Caki2 (cell line): ENCODE data around the gene TYRO3. TPM values are rescaled to one million over a fixed set of nuclear protein-coding genes. Genes with fewer than 3 reads are reported as not detected.

Source experiments
- DNase-seq: peaks from one replicate; pipeline ENCODE4 v3.0.0-alpha.2; 2015; ENCODE audit warnings: low read depth
- in situ Hi-C: cut with HindIII; loops from 2 replicates; pipeline ENCODE4 v1.10.0; 2016; ENCODE audit warnings: low sequenced_read_pairs, low pct_unique_long_range_greater_than_20kb, mixed read lengths
- total RNA-seq: library from RNA; depleted of rRNA; stranded (reverse); fragments of >200 nt; shearing (Covaris generic); gene quantifications from 2 replicates; pipeline ENCODE4 v1.2.3, GENCODE V29; 2014; ENCODE audit warnings: low replicate concordance; rRNA removed

TYRO3 gene
- total RNA-seq, 1 experiment from 2014 or later: 20.2 TPM

DNA sequence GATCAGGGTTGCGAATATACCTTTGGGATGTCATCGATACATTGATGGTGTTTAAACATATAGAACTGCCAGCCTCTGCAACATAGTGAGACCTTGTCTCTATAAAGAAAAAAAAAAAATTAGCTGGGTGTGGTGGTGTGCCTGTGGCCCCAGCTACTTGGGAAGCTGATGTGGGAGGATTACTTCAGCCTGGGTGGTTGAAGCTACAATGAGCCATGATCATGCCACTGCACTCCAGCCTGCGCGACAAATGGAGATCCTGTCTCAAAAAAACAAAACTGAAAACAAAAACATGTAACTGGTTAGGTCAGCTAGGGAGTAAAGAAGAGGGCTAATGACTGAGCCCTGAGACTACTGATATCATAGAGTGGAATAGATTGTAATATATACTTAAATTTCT is 70.5 kb downstream of the TYRO3 start:
- in situ Hi-C loops: no loop called here
- DNase-seq: no peak

DNA sequence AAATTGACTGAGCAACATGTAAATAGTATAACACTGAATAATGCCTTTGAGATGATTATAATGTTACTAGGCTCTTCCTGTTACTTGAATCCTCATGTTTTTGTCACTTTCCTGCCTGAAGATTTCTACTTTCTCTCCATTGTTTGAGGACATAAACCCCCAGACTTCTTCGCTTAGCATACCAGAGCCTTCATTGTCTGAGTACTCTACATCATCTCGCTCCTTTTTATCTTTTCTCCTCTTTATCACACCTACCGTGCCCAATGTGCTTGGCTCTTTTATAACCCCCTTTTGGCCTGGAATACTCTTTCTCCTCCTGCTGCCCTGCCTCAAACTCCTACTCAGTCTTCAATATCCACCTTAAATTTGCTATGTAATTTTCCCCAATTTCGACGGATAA is 70.9 kb downstream of the TYRO3 start:
- in situ Hi-C loops: no loop called here
- DNase-seq: no peak

DNA sequence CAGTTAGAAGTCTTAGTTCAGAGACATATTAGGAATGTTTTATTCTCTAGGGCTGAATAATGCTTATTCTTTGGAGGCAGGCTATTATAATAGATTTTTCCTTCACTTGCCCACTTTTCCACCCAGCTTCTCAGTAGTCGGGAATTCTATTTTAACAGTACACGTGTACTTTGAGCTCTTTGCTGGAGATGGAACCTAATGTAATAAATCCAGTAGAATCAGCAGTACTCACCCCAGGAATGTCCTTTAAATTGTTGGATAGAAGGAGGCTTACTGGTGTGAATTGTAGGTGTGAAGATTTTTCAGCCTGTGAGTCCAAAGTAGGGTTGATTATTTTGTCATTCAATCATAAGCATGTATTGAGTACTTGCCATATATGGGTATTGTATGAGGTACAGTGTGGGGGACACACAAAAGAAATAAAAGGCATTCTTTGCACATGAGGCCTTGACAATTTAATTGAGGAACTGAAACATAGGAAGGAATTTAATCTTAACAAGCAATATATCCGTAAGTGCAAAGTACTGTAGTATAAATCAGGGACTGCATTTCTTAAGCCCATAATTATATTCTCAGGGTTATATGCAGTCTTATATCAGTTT is 71.7 kb downstream of the TYRO3 start:
- no peak for DNase-seq
- in situ Hi-C loops: no loop called here

DNA sequence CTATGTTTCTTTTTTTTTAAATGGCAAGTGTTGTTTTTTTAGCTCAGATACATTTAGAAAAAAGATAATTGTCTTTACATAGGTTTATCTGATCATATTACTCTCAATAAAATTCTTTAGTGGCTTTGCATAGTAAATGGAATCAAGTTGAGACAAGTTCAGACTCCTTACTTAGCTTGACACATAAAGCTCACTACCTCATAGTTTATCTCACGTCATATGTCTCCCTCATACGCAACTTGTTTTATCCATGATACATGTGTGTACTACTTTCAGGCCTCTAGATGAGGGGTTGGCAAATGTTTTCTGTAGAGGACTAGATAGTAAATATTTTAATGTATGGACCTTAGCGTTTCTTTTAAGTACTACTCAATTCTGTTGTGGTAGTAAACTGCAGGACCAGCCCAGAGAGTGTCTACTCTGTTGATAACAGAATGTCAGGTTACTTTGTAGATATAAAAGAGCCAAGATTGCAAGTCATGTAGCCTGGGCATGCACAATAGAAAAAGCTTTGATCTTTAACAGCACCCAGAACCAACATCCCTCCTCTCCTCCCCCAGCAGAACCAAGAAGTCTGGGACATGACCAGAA is 73.0 kb downstream of the TYRO3 start:
- no peak for DNase-seq
- in situ Hi-C loops: no loop called here

Other genes starting within 250 kb of the TYRO3 start
- gene OIP5, start 226.6 kb upstream of the TYRO3 start, total RNA-seq: 81.2 and 93.0 TPM in 2 replicates
- gene NUSAP1, start 226.3 kb upstream of the TYRO3 start, total RNA-seq: 177 and 204 TPM in 2 replicates
- gene NDUFAF1, start 156.7 kb upstream of the TYRO3 start, total RNA-seq: 16.1 and 33.7 TPM in 2 replicates
- gene RTF1, start 142.1 kb upstream of the TYRO3 start, total RNA-seq: 24.2 and 41.8 TPM in 2 replicates
- 6.7 and 30.3 TPM in 2 replicates for gene ITPKA, start 65.3 kb upstream of the TYRO3 start, total RNA-seq
- not detected in 2 replicates for gene LTK, start 45.4 kb upstream of the TYRO3 start, total RNA-seq
- gene RPAP1, start 15.0 kb upstream of the TYRO3 start, total RNA-seq: 9.3 and 24.2 TPM in 2 replicates
- 21.0 and 36.1 TPM in 2 replicates for gene MGA, start 101.2 kb downstream of the TYRO3 start, total RNA-seq
- 1.7 and 6.4 TPM in 2 replicates for gene MAPKBP1, start 215.3 kb downstream of the TYRO3 start, total RNA-seq